ENCODE results near the gene PNKD.

DNA sequence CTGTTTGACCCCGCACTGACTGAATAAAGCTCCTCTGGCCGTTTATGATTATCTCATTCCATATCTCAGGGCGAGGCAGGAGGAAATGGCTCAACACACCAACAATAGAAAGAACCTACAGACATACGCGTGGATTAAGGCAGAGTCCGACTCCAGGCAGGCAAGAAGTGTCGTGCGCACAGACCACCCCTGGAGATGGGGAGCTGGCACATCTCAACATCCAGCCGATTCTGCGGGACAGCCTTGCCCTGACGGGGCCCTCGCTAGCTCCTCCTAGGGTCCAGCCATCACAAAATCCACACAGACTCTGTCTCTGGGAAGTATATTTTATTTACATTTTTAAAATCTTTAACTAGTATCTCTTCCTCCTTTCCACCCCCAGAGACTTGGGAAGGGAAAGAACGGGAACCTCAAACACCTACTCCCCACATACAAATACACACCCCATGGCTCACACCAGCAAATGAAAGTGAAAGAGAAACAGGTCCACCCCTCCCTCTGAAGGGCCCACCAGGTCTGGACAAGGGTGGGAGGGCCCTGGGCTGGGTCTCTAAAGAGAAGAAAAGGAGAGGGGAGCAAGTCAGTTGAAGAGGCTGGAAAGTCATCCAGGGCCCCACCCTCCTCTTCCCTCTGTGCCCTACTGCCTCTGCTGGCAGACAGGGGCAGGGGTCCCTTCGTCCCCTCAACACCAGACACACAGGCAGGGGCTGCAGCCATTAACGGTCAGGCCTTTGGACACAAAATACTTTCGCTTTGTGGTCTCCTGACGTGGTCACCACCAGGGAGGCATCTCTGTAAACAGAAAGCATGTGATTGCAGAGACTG is 6.3 kb upstream of the PNKD start:
- no peak for TF ChIP-seq POLR2A (IDR thresholded peaks at IDR 0.05)
- TF ChIP-seq, protein P1, sequence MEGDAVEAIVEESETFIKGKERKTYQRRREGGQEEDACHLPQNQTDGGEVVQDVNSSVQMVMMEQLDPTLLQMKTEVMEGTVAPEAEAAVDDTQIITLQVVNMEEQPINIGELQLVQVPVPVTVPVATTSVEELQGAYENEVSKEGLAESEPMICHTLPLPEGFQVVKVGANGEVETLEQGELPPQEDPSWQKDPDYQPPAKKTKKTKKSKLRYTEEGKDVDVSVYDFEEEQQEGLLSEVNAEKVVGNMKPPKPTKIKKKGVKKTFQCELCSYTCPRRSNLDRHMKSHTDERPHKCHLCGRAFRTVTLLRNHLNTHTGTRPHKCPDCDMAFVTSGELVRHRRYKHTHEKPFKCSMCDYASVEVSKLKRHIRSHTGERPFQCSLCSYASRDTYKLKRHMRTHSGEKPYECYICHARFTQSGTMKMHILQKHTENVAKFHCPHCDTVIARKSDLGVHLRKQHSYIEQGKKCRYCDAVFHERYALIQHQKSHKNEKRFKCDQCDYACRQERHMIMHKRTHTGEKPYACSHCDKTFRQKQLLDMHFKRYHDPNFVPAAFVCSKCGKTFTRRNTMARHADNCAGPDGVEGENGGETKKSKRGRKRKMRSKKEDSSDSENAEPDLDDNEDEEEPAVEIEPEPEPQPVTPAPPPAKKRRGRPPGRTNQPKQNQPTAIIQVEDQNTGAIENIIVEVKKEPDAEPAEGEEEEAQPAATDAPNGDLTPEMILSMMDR (IDR thresholded peaks at IDR 0.05) = no peak
